Fibroblast of lung (primary cell): ENCODE data around the gene SEZ6L. TPM values are rescaled to one million over a fixed set of nuclear protein-coding genes. Genes with fewer than 3 reads are reported as not detected.

Experiments used
- DNase-seq, 2 donors: peaks; one replicate each; pipeline versions ENCODE4 v3.0.0 to v3.0.0-alpha.2; 2010; ENCODE audit warnings: low read depth in 2 of 2
- H2AFZ ChIP-seq: 2 replicates; pipeline ENCODE4 v1.5.1; 2012; ENCODE audit warnings: low read length, control low read depth, inconsistent platforms
- H3K27ac ChIP-seq: 2 replicates; pipeline ENCODE4 v1.5.1; 2011; ENCODE audit warnings: low read length, control low read depth; ENCODE audit not compliant: insufficient read depth
- H3K27me3 ChIP-seq: 2 replicates; pipeline ENCODE4 v1.5.1; 2011; ENCODE audit warnings: mild to moderate bottlenecking, low read length; ENCODE audit not compliant: control insufficient read depth, insufficient read depth
- H3K36me3 ChIP-seq: 2 replicates; pipeline ENCODE4 v1.5.1; 2011; ENCODE audit warnings: low read length; ENCODE audit not compliant: control insufficient read depth, insufficient read depth
- H3K4me1 ChIP-seq: 2 replicates; pipeline ENCODE4 v1.5.1; 2011; ENCODE audit warnings: low read length; ENCODE audit not compliant: control insufficient read depth, insufficient read depth; ENCODE audit errors: extremely low read depth
- H3K4me2 ChIP-seq: 2 replicates; pipeline ENCODE4 v1.5.1; 2011; ENCODE audit warnings: low read length, control low read depth; ENCODE audit not compliant: insufficient read depth; ENCODE audit errors: extremely low read depth
- H3K4me3 ChIP-seq, 4 experiments: fragments of 200-600 bp in 1 of 4; sonication (generic) in 1 of 4; replicated peaks in 1 of 4; 2 replicates each; pipeline ENCODE4 v1.5.1; 2011 to 2016; ENCODE audit warnings: low read length in 4 of 4, low read depth in 3 of 4, mild to moderate bottlenecking in 3 of 4, control low read depth in 2 of 4, inconsistent platforms in 1 of 4, mixed read lengths in 1 of 4; ENCODE audit not compliant: insufficient read depth in 1 of 4; ENCODE audit errors: control extremely low read depth in 1 of 4
- H3K79me2 ChIP-seq: 2 replicates; pipeline ENCODE4 v1.5.1; 2012; ENCODE audit warnings: mild to moderate bottlenecking, low read length, inconsistent platforms; ENCODE audit not compliant: control insufficient read depth, insufficient read depth
- H3K9ac ChIP-seq: 2 replicates; pipeline ENCODE4 v1.5.1; 2011; ENCODE audit warnings: mild to moderate bottlenecking, low read length, control low read depth; ENCODE audit not compliant: insufficient read depth
- H3K9me3 ChIP-seq: 2 replicates; pipeline ENCODE4 v1.5.1; 2012; ENCODE audit warnings: low read depth, low read length; ENCODE audit not compliant: control insufficient read depth, insufficient read depth
- H4K20me1 ChIP-seq: 2 replicates; pipeline ENCODE4 v1.5.1; 2011; ENCODE audit warnings: low read length; ENCODE audit not compliant: control insufficient read depth, insufficient read depth; ENCODE audit errors: extremely low read depth
- CTCF ChIP-seq, 2 donors: IDR thresholded peaks in 1 of 2; conservative IDR thresholded peaks in 1 of 2; 1 replicate in 1 of 2; 2 replicates in 1 of 2; pipeline ENCODE4 v1.5.1; 2011 to 2012; ENCODE audit warnings: low read length in 2 of 2, control low read depth in 1 of 2, inconsistent platforms in 1 of 2, low read depth in 1 of 2, mild to moderate bottlenecking in 1 of 2
- EZH2 ChIP-seq: IDR thresholded peaks from 2 replicates; pipeline ENCODE4 v1.5.1; 2012; ENCODE audit warnings: low read length, control low read depth, mild to moderate bottlenecking; ENCODE audit errors: missing control alignments
- polyA plus RNA-seq, 2 donors: library from polyadenylated mRNA; depleted of rRNA in 1 of 2; stranded (reverse) in 1 of 2; unstranded in 1 of 2; fragments of >200 nt; gene quantifications; 2 replicates each; pipeline ENCODE4 v1.2.1, GENCODE V29; 2011 to 2012; ENCODE audit warnings: missing spikeins in 1 of 2
- total RNA-seq: library from RNA; depleted of rRNA; stranded (reverse); fragments of >200 nt; gene quantifications from 2 replicates; pipeline ENCODE4 v1.2.1, GENCODE V29; 2014

SEZ6L gene
- total and polyA plus RNA-seq, 2 donors (not counting 1 experiment from before 2014, with no cell fraction given), result not detected

DNA sequence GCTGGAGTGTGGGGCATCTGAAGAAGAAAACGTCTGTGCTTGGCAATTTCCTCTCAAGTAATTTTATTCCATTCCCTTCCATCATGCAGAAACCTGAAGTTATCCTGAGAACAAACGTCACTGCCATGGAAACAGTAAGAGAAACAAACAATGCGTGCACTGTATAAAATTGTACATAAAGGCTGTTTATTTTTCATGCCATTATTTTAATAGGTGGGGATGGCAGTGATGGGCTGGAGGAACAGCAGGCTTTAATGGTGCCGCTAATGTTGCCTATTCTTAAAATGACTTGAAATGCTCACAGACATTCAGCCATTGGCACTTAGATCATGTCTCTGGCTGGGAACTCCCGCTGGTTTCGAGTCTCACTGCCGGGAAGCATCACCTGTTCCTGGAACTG is 7.5 kb upstream of the SEZ6L start:
- H3K9ac ChIP-seq, result no peak overlapping the region
- no peak overlapping the region for H2AFZ ChIP-seq
- no peaks in the 10 kb centered on the region for H3K4me1 ChIP-seq
- no peak overlapping the region for H3K4me2 ChIP-seq
- no peak for DNase-seq
- H3K27ac ChIP-seq, result no peak overlapping the region
- no peaks in the 10 kb centered on the region for H3K27me3 ChIP-seq
- H3K36me3 ChIP-seq, result no peaks in the 10 kb centered on the region
- H3K4me3 ChIP-seq, result no peak overlapping the region
- H3K9me3 ChIP-seq, result no peaks in the 10 kb centered on the region
- H4K20me1 ChIP-seq, result no peaks in the 10 kb centered on the region
- H3K79me2 ChIP-seq, result no peaks in the 10 kb centered on the region
- TF ChIP-seq CTCF (conservative IDR thresholded peaks at IDR 0.05 in 1 of 2, IDR thresholded peaks at IDR 0.05 in 1 of 2; ENCODE audit: low read depth in 1 of 2, low read length in 2 of 2) (no peak), EZH2 (no peak)

GRCh38 chr22:26162926-26163325 is 6.3 kb upstream of the SEZ6L start:
- no peak for TF ChIP-seq CTCF (conservative IDR thresholded peaks at IDR 0.05 in 1 of 2, IDR thresholded peaks at IDR 0.05 in 1 of 2; ENCODE audit: low read depth in 1 of 2, low read length in 2 of 2)
- no peak for TF ChIP-seq EZH2
- Histone ChIP-seq H3K36me3 (no peaks in the 10 kb centered on the region), H3K4me3 (no peak overlapping the region)

DNA sequence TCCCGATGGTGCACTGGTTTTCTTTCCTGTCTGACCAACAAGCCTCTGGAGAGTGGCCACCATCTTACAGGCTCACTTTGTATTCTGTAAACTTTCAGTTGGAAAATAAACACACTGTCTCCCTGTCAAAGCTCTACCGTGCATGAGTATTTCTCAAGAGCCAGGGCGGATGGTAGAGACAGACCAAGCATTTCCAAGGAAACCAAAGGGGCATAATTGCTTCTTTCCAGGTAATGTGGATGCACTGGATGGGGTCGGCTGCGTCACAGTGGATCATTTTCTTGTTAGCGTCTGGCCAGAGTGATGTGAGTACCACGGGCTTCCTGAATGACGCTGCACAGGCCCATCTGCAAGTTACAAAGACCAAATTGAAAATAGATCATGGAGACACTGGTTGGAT is 5.1 kb upstream of the SEZ6L start:
- Histone ChIP-seq H3K27me3 (peaks cover 8% of the 10 kb centered on the region), H2AFZ (no peak overlapping the region)

More at GRCh38 chr22:26162926-26163325, 6.3 kb upstream of the SEZ6L start:
- Histone ChIP-seq H2AFZ (no peak overlapping the region), H3K79me2 (no peaks in the 10 kb centered on the region), H3K27me3 (no peaks in the 10 kb centered on the region), H3K27ac (no peak overlapping the region), H4K20me1 (no peaks in the 10 kb centered on the region), H3K9ac (no peak overlapping the region), H3K9me3 (no peaks in the 10 kb centered on the region), H3K4me2 (no peak overlapping the region), H3K4me1 (no peaks in the 10 kb centered on the region)
- DNase-seq, result no peak

More for the DNA sequence above, 5.1 kb upstream of the SEZ6L start:
- Histone ChIP-seq H3K4me3 (no peak overlapping the region), H3K9me3 (no peaks in the 10 kb centered on the region), H3K27ac (no peak overlapping the region), H3K4me1 (no peaks in the 10 kb centered on the region), H4K20me1 (no peaks in the 10 kb centered on the region), H3K4me2 (no peak overlapping the region), H3K36me3 (no peaks in the 10 kb centered on the region), H3K79me2 (no peaks in the 10 kb centered on the region), H3K9ac (no peak overlapping the region)
- TF ChIP-seq EZH2 (no peak), CTCF (conservative IDR thresholded peaks at IDR 0.05 in 1 of 2, IDR thresholded peaks at IDR 0.05 in 1 of 2; ENCODE audit: low read depth in 1 of 2, low read length in 2 of 2) (no peak)
- no peak for DNase-seq
